Measurements from ENCODE around the gene COL7A1. TPM values are rescaled to one million over a fixed set of nuclear protein-coding genes. Genes with fewer than 3 reads are reported as not detected.

The COL7A1 gene
- total RNA-seq, 1 experiment from 2014 or later = 8.1 TPM

GRCh38 chr3:48575366-48575765 is 19.8 kb downstream of the COL7A1 start:
- Mint-ChIP-seq H3K4me3 (no peak overlapping the region), H3K9me3 (no peaks in the 10 kb centered on the region), H3K36me3 (no peaks in the 10 kb centered on the region; the same call in 1 of the 2 replicates), H3K27me3 (ENCODE audit: low read depth) (no peaks in the 10 kb centered on the region), H3K4me1 (no peaks in the 10 kb centered on the region), H3K27ac (no peak overlapping the region)
- no peak for ATAC-seq
- no peak for DNase-seq (ENCODE audit: low spot score)
- ChIA-PET CTCF (no interaction called here), POLR2A (no interaction called here)
- TF ChIP-seq HMGA2 (CRISPR knock-in tag; IDR thresholded peaks at IDR 0.05) = no peak
- no peak for TF ChIP-seq ZNF121 (CRISPR knock-in tag; IDR thresholded peaks at IDR 0.05)
- no peak for TF ChIP-seq IRF2 (CRISPR knock-in tag; IDR thresholded peaks at IDR 0.05; ENCODE audit: borderline replicate concordance, low read depth)

- Mint-ChIP-seq H3K4me1 (no peaks in the 10 kb centered on the region), H3K27me3 (ENCODE audit: low read depth) (no peaks in the 10 kb centered on the region), H3K4me3 (no peak overlapping the region), H3K36me3 (no peaks in the 10 kb centered on the region; the same call in 1 of the 2 replicates), H3K9me3 (no peaks in the 10 kb centered on the region), H3K27ac (no peak overlapping the region)
- TF ChIP-seq OVOL2 (CRISPR knock-in tag; IDR thresholded peaks at IDR 0.05; ENCODE audit: borderline replicate concordance) (no peak), JUN (CRISPR knock-in tag; IDR thresholded peaks at IDR 0.05) (no peak), GRHL2 (CRISPR knock-in tag; IDR thresholded peaks at IDR 0.05; ENCODE audit: insufficient replicate concordance, severe bottlenecking) (no peak), CREM (CRISPR knock-in tag; IDR thresholded peaks at IDR 0.05) (no peak), TCF7 (CRISPR knock-in tag; IDR thresholded peaks at IDR 0.05; ENCODE audit: low read depth) (no peak)
- TF ChIP-seq, protein P1, sequence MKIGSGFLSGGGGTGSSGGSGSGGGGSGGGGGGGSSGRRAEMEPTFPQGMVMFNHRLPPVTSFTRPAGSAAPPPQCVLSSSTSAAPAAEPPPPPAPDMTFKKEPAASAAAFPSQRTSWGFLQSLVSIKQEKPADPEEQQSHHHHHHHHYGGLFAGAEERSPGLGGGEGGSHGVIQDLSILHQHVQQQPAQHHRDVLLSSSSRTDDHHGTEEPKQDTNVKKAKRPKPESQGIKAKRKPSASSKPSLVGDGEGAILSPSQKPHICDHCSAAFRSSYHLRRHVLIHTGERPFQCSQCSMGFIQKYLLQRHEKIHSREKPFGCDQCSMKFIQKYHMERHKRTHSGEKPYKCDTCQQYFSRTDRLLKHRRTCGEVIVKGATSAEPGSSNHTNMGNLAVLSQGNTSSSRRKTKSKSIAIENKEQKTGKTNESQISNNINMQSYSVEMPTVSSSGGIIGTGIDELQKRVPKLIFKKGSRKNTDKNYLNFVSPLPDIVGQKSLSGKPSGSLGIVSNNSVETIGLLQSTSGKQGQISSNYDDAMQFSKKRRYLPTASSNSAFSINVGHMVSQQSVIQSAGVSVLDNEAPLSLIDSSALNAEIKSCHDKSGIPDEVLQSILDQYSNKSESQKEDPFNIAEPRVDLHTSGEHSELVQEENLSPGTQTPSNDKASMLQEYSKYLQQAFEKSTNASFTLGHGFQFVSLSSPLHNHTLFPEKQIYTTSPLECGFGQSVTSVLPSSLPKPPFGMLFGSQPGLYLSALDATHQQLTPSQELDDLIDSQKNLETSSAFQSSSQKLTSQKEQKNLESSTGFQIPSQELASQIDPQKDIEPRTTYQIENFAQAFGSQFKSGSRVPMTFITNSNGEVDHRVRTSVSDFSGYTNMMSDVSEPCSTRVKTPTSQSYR (CRISPR knock-in tag; IDR thresholded peaks at IDR 0.05) = no peak
- TF ChIP-seq, protein P2, sequence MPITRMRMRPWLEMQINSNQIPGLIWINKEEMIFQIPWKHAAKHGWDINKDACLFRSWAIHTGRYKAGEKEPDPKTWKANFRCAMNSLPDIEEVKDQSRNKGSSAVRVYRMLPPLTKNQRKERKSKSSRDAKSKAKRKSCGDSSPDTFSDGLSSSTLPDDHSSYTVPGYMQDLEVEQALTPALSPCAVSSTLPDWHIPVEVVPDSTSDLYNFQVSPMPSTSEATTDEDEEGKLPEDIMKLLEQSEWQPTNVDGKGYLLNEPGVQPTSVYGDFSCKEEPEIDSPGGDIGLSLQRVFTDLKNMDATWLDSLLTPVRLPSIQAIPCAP (CRISPR knock-in tag; IDR thresholded peaks at IDR 0.05) = no peak
- TF ChIP-seq, protein P3, sequence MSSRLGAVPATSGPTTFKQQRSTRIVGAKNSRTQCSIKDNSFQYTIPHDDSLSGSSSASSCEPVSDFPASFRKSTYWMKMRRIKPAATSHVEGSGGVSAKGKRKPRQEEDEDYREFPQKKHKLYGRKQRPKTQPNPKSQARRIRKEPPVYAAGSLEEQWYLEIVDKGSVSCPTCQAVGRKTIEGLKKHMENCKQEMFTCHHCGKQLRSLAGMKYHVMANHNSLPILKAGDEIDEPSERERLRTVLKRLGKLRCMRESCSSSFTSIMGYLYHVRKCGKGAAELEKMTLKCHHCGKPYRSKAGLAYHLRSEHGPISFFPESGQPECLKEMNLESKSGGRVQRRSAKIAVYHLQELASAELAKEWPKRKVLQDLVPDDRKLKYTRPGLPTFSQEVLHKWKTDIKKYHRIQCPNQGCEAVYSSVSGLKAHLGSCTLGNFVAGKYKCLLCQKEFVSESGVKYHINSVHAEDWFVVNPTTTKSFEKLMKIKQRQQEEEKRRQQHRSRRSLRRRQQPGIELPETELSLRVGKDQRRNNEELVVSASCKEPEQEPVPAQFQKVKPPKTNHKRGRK (CRISPR knock-in tag; IDR thresholded peaks at IDR 0.05; ENCODE audit: borderline replicate concordance) = no peak
- TF ChIP-seq, protein P4, sequence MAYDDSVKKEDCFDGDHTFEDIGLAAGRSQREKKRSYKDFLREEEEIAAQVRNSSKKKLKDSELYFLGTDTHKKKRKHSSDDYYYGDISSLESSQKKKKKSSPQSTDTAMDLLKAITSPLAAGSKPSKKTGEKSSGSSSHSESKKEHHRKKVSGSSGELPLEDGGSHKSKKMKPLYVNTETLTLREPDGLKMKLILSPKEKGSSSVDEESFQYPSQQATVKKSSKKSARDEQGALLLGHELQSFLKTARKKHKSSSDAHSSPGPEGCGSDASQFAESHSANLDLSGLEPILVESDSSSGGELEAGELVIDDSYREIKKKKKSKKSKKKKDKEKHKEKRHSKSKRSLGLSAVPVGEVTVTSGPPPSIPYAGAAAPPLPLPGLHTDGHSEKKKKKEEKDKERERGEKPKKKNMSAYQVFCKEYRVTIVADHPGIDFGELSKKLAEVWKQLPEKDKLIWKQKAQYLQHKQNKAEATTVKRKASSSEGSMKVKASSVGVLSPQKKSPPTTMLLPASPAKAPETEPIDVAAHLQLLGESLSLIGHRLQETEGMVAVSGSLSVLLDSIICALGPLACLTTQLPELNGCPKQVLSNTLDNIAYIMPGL (CRISPR knock-in tag; IDR thresholded peaks at IDR 0.05) = no peak
- no peak for ATAC-seq
- ChIA-PET CTCF (no interaction called here), POLR2A (no interaction called here)
- DNase-seq (ENCODE audit: low spot score) = no peak
Observed at GRCh38 chr3:48573973-48574585, 21.1 kb downstream of the COL7A1 start.

GRCh38 chr3:48572517-48572916 is 22.6 kb downstream of the COL7A1 start:
- Mint-ChIP-seq H3K36me3 (no peaks in the 10 kb centered on the region; the same call in 1 of the 2 replicates), H3K4me3 (no peak overlapping the region), H3K27ac (no peak overlapping the region), H3K27me3 (ENCODE audit: low read depth) (no peaks in the 10 kb centered on the region), H3K9me3 (no peaks in the 10 kb centered on the region), H3K4me1 (no peaks in the 10 kb centered on the region)
- DNase-seq (ENCODE audit: low spot score) (no peak), ATAC-seq (no peak)
- POLR2A ChIA-PET = no interaction called here
- no peak for TF ChIP-seq MYBL2 (CRISPR knock-in tag; IDR thresholded peaks at IDR 0.05)
- TF ChIP-seq, protein P4 (CRISPR knock-in tag; IDR thresholded peaks at IDR 0.05) = no peak
- CTCF ChIA-PET = interaction anchor here (1.1 kb wide), 1 partner anchor 136 kb away, joined by 3 read pairs; no protein-coding TSS in a partner anchor
